BE2C (cell line): Measurements from ENCODE around the gene TPCN1.
"Not testable (repeated sequence)": the region's sequence is repeated elsewhere in the genome, so short reads cannot be mapped to it uniquely, and the experiment has no call there.

Experiments
- DNase-seq: peaks from one replicate; pipeline ENCODE4 v3.0.0-alpha.2; 2020
- H3K27me3 ChIP-seq: fragments of 250-450 bp; sonication (Bioruptor Pico); 2 replicates; pipeline ENCODE4 v1.5.1; 2020; ENCODE audit warnings: mild to moderate bottlenecking
- H3K36me3 ChIP-seq: fragments of 250-450 bp; sonication (Bioruptor Pico); 2 replicates; pipeline ENCODE4 v1.5.1; 2020; ENCODE audit warnings: mild to moderate bottlenecking
- H3K4me1 ChIP-seq: fragments of 250-450 bp; sonication (Bioruptor Pico); 2 replicates; pipeline ENCODE4 v1.5.1; 2020
- H3K4me3 ChIP-seq: 2 replicates; pipeline ENCODE4 v1.5.1; 2011; ENCODE audit warnings: low read depth, low read length
- H3K9me3 ChIP-seq: fragments of 250-450 bp; sonication (Bioruptor Pico); 2 replicates; pipeline ENCODE4 v1.5.1; 2020
- CTCF ChIP-seq: IDR thresholded peaks from 2 replicates; pipeline ENCODE4 v1.5.1; 2012; ENCODE audit warnings: mild to moderate bottlenecking, low read depth, low read length

Gene TPCN1

DNA sequence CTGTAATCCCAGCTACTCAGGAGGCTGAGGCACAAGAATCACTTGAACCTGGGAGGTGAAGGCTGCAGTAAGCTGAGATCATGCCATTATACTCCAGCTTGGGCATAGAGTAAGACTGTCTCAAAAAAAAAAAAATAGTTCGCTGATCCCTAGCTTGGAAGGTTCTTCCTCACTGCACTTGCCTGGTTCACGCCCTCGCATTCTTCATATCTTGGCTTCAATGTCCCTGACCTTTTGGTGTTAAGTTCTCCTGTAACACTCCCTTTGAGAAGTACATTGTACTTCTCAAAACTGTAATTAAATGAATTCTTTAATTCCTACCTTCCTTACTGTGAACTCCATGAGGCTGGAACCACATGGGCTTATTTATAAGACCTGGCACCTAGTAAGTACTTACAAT, 16.5 kb upstream of the TPCN1 start:
- Histone ChIP-seq H3K9me3 (no peaks in the 10 kb centered on the region), H3K4me1 (no peaks in the 10 kb centered on the region), H3K4me3 (no peak overlapping the region), H3K36me3 (no peaks in the 10 kb centered on the region; the same call in 1 of the 2 replicates), H3K27me3 (no peaks in the 10 kb centered on the region)
- no peak for TF ChIP-seq CTCF
- no peak for DNase-seq

DNA sequence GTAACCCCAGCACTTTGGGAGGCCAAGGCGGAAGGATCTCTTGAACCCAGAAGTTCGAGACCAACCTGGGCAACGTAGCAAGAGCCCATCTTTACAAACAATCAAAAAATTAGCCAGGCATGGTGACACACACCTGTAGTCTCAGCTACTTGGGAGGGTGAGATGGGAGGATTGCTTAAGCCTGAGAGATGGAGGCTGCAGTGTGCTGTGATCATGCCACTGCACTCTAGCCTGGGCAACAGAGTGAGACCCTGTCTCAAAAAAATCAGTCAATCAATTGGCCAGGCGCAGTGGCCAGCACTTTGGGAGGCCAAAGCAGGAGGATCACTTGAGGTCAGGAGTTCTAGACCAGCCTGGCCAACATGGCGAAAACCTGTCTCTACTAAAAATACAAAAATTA, 14.5 kb upstream of the TPCN1 start:
- not testable (repeated sequence) for H3K4me1 ChIP-seq, H3K9me3 ChIP-seq, H3K4me3 ChIP-seq, H3K36me3 ChIP-seq, DNase-seq, H3K27me3 ChIP-seq

- no peaks in the 10 kb centered on the region for H3K4me1 ChIP-seq
Observed at GRCh38 chr12:113207613-113208040, 13.6 kb upstream of the TPCN1 start.

GRCh38 chr12:113208041-113208934, 13.0 kb upstream of the TPCN1 start:
- no peak for DNase-seq
- no peak for TF ChIP-seq CTCF
- H3K9me3 ChIP-seq, result no peaks in the 10 kb centered on the region
- no peaks in the 10 kb centered on the region for H3K27me3 ChIP-seq
- no peaks in the 10 kb centered on the region for H3K4me1 ChIP-seq
- no peak overlapping the region for H3K4me3 ChIP-seq
- no peaks in the 10 kb centered on the region; the same call in 1 of the 2 replicates for H3K36me3 ChIP-seq

More at GRCh38 chr12:113207613-113208040, 13.6 kb upstream of the TPCN1 start:
- no peak for DNase-seq
- no peak overlapping the region for H3K4me3 ChIP-seq
- no peak for TF ChIP-seq CTCF
- H3K9me3 ChIP-seq, result no peaks in the 10 kb centered on the region
- no peaks in the 10 kb centered on the region for H3K27me3 ChIP-seq
- no peaks in the 10 kb centered on the region; the same call in 1 of the 2 replicates for H3K36me3 ChIP-seq

GRCh38 chr12:113211160-113211559, 10.1 kb upstream of the TPCN1 start:
- Histone ChIP-seq H3K36me3 (no peaks in the 10 kb centered on the region; the same call in 1 of the 2 replicates), H3K27me3 (no peaks in the 10 kb centered on the region), H3K4me3 (no peak overlapping the region), H3K4me1 (no peaks in the 10 kb centered on the region), H3K9me3 (no peaks in the 10 kb centered on the region)
- no peak for DNase-seq
- TF ChIP-seq CTCF, result no peak

- no peaks in the 10 kb centered on the region for H3K9me3 ChIP-seq
- TF ChIP-seq CTCF, result no peak
- H3K36me3 ChIP-seq, result no peaks in the 10 kb centered on the region
- no peaks in the 10 kb centered on the region for H3K4me1 ChIP-seq
- no peaks in the 10 kb centered on the region for H3K27me3 ChIP-seq
- H3K4me3 ChIP-seq, result no peak overlapping the region
- DNase-seq, result no peak
Observed at GRCh38 chr12:113214895-113215400, 6.3 kb upstream of the TPCN1 start.
